ENCODE results near the gene TRIM7.

Gene TRIM7

GRCh38 chr5:181204826-181205760 lies at the start of gene TRIM7:
TSS of gene TRIM7 (minus strand) at chr5:181205196. CDS start at chr5:181205110, 86 bp downstream.
- H3K36me3 ChIP-seq (ENCODE audit: insufficient read depth) = no peaks in the 10 kb centered on the region
- no peak within 1 kb of the TSS; the same call in 1 of the 2 replicates for H2AFZ ChIP-seq (ENCODE audit: low read depth)
- no peak within 1 kb of the TSS for H3K4me3 ChIP-seq (IDR thresholded peaks at IDR 0.05; ENCODE audit: insufficient read depth, low read depth, low read length)
- H3K9ac ChIP-seq = no peak within 1 kb of the TSS
- no peaks in the 10 kb centered on the region for H4K20me1 ChIP-seq (ENCODE audit: insufficient read depth)
- H3K27ac ChIP-seq = no peak within 1 kb of the TSS
- H3K79me2 ChIP-seq (ENCODE audit: insufficient read depth, low read depth) = no peaks in the 10 kb centered on the region
- no peaks in the 10 kb centered on the region for H3K27me3 ChIP-seq (ENCODE audit: insufficient read depth, low read depth)
- TF ChIP-seq, protein P1, sequence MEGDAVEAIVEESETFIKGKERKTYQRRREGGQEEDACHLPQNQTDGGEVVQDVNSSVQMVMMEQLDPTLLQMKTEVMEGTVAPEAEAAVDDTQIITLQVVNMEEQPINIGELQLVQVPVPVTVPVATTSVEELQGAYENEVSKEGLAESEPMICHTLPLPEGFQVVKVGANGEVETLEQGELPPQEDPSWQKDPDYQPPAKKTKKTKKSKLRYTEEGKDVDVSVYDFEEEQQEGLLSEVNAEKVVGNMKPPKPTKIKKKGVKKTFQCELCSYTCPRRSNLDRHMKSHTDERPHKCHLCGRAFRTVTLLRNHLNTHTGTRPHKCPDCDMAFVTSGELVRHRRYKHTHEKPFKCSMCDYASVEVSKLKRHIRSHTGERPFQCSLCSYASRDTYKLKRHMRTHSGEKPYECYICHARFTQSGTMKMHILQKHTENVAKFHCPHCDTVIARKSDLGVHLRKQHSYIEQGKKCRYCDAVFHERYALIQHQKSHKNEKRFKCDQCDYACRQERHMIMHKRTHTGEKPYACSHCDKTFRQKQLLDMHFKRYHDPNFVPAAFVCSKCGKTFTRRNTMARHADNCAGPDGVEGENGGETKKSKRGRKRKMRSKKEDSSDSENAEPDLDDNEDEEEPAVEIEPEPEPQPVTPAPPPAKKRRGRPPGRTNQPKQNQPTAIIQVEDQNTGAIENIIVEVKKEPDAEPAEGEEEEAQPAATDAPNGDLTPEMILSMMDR (conservative IDR thresholded peaks at IDR 0.05; ENCODE audit: low read depth, low read length) = no peak
- H3K4me1 ChIP-seq (ENCODE audit: low read depth, poor library complexity, severe bottlenecking) = peaks cover 7% of the 10 kb centered on the region
- H3K4me2 ChIP-seq = peak within 1 kb of the TSS; percentile 57

DNA sequence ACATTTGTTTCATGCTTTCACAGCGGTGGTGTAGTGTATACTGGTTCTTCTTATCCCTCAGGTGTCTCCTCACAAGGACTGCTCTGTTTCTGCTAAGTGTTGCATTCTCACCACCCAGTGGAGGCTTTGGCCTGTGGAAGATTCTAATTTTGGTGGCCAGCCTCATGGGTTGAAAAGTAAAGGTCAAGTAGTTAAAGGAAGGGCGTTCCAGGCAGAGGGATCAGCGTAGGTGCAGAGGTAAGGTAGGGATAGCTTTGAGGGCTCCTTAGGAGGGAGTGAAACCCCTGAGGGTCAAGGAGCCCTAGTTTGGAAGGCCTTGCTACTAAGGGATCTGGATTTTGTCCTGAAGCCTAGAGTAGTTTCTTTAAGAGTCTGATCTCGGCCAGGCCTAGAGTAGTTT lies 43.3 kb upstream of the TRIM7 start:
- Histone ChIP-seq H4K20me1 (ENCODE audit: insufficient read depth) (no peaks in the 10 kb centered on the region), H3K4me2 (peak overlapping the region; percentile 25; the same call in 1 of the 2 replicates), H2AFZ (ENCODE audit: low read depth) (no peak overlapping the region), H3K4me1 (ENCODE audit: low read depth, poor library complexity, severe bottlenecking) (peaks cover 3% of the 10 kb centered on the region), H3K79me2 (ENCODE audit: insufficient read depth, low read depth) (peaks cover 25% of the 10 kb centered on the region), H3K27ac (no peak overlapping the region), H3K27me3 (ENCODE audit: insufficient read depth, low read depth) (no peaks in the 10 kb centered on the region), H3K36me3 (ENCODE audit: insufficient read depth) (no peaks in the 10 kb centered on the region), H3K4me3 (IDR thresholded peaks at IDR 0.05; ENCODE audit: insufficient read depth, low read depth, low read length) (no peak overlapping the region), H3K9ac (no peak overlapping the region)
- TF ChIP-seq, protein P1 (conservative IDR thresholded peaks at IDR 0.05; ENCODE audit: low read depth, low read length) = no peak

GRCh38 chr5:181246276-181247049 lies 41.5 kb upstream of the TRIM7 start:
- Histone ChIP-seq H3K36me3 (ENCODE audit: insufficient read depth) (peaks cover 6% of the 10 kb centered on the region; the same call in 1 of the 2 replicates), H3K4me3 (IDR thresholded peaks at IDR 0.05; ENCODE audit: insufficient read depth, low read depth, low read length) (no peak overlapping the region), H3K4me1 (ENCODE audit: low read depth, poor library complexity, severe bottlenecking) (peaks cover 10% of the 10 kb centered on the region), H3K79me2 (ENCODE audit: insufficient read depth, low read depth) (peaks cover 43% of the 10 kb centered on the region), H2AFZ (ENCODE audit: low read depth) (peak overlapping the region; percentile 49), H3K27me3 (ENCODE audit: insufficient read depth, low read depth) (no peaks in the 10 kb centered on the region), H3K4me2 (peak overlapping the region; percentile 64), H3K9ac (peak overlapping the region; percentile 70), H4K20me1 (ENCODE audit: insufficient read depth) (no peaks in the 10 kb centered on the region; the same call in 1 of the 2 replicates), H3K27ac (peak overlapping the region; percentile 23; the same call in 1 of the 2 replicates)
- TF ChIP-seq, protein P1 (conservative IDR thresholded peaks at IDR 0.05; ENCODE audit: low read depth, low read length) = no peak

All from KMS-11 (cell line).